Activated CD8-positive, alpha-beta memory T cell treated with anti-CD3 and anti-CD28 coated beads, Interleukin-2, amount 50 U/mL, for 1 hour (primary cell): ENCODE results near the gene EVC2.
"Not testable (repeated sequence)": the region's sequence is repeated elsewhere in the genome, so short reads cannot be mapped to it uniquely, and the experiment has no call there.

ENCODE experiments used
- DNase-seq: peaks from one replicate; pipeline ENCODE4 v3.0.0-alpha.2; 2020; ENCODE audit errors: extremely low read depth

Gene EVC2

DNA sequence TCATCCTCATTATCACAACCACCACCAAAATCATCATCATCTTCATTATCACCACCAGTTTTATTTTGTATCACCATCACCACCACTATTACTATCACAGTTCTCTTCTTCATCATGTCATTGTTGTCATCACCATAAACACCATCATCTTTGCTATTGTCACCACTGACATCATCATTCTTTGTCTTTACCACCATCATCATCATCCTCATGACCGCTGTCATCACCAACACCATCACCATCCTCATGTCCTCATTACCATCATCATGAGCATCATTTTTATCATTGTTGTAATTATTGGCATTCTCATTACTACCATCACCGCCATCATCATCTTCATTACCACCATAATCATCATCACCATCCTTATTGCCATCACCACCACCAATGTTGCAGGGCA is 34.0 kb upstream of the EVC2 start:
- DNase-seq, result no peak

DNA sequence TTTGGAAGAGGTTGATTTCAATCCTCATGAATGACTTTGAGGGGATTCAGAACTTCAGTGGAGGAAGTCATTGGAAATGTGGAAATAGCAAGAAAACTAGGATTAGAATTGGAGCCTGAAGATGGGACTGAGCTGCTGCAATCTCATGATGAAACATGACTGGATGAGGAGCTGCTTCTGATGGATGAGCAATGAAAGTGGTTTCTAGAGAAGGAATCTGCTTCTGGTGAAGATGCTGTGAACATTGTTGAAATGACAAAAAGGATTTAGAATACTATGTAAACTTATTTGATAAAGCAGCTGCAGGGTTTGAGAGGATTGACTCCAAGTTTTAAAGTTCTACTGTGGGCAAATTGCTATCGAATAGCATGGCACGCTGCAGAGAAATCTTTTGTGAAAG is 29.7 kb upstream of the EVC2 start:
- no peak for DNase-seq

DNA sequence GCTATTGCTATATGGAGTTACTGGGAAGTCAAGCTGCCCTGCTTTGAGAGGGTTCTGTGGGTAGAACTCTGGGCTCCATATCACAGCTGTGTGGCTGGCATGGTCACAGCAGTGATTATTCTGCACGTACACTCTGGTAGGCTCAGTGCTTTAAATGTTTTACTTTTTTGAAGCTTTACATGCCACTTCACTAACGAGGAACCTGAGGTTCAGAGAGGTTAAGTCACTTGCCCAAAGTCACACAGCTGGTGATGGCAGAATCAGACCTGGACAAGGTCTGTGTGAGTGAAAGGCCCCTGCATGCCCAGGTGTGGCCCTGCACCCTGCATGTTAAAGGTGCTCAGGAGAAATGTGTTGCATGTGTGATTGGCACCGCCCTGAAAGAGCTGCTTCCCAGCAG is 27.1 kb upstream of the EVC2 start:
- no peak for DNase-seq

DNA sequence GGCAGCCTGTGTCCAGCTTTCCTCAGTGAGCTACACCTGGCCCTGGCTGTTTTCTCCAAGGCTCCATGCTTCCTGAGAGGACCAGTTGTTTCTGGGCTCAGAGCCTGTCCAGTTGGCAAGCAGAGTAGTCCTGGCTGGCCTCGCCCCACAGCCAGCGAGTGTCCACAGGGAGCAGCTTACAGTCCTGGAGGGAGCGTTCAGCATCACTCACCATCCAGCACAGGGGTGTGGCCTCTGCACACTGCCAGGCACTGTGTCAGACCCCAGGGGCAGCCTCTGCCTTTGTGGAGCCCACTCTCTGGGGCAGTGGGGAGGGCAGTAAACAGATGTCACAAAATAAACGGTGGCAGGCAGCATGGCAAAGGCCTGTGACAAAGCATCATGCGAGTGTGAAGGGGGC is 26.5 kb upstream of the EVC2 start:
- no peak for DNase-seq

DNA sequence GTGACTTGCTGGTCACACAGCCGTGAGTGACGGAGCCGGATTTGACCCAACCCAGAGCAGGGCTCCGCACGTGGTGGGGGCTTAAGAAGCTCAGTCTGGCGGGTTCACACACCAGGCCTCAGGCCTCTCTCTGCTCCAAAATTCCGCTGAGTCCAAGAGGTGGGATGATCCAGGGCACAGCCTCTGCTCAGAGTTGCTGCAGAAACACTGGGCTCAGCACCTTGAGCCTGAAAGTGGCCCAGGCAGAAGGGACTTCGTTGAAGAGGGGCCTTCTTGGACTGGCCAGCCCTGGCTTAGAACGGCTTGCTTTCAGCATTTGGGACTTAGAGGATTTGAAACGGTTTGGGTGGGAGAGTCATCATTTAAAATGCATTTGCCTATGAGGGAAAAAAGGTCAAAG is 23.8 kb upstream of the EVC2 start:
- no peak for DNase-seq

DNA sequence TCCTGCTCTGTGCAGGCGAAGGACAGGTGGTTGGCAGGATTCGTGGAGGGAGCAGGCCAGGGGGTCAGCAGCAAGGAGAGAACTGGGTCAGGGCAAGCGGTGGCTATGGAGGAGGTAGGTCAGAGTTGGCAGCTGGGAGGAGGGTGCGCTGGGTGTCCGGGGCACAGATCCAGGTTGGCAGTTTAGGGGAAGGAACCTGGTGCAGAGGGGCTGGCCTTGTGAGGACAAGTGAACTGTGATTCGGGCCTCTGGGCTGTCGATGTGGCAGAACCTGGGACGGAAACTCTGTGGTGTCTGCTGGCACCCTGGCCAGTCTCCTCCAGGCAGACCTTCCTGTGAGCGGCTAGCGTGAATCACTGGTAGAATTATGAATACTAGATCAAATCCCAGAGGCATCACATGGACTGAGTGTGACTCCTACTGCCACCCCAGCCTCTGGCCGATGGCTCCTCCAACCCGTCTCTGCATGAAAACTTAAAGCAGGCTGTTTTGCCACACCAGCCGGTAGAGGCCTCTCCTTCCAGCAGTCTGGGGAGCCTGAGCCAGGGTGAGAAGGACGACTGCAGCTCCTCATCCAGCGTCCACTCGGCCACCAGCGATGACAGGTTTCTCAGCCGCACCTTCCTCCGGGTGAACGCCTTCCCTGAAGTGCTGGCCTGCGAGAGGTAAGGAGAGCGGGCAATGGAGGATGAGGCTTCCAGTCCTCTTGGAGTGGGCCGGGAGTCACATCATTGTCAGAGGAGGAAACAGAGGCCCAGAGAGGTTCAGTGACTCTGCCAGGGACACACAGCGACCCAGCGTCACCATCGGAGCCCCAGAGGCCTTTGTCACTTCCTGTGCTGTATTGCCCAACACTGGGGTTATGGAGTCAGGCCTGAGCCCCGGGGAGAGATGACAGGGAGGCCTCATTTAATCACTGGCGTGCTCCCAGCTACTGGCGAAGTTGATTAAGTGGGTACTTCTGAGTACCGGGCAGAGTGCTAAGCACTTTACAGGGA is 22.9 kb upstream of the EVC2 start:
- no peak for DNase-seq

DNA sequence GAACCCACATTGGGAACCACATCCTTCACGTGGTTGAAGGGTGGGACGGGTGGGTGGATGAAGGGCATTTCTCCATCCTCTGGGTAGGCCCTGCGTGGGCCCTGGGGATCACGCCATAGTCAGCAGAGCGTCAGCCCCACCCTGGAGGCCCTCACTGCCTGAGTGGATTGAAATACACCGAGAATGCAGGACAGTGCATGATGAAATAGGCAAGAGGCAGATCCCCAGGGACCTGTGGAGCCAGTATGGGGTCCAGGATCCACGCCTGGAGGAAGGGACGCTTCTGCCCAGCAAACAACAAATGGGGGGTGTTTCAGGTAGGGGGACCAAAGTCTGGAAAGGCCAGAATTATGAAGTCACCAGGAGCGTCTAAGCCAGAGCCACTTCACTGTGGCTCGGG is 22.1 kb upstream of the EVC2 start:
- no peak for DNase-seq

DNA sequence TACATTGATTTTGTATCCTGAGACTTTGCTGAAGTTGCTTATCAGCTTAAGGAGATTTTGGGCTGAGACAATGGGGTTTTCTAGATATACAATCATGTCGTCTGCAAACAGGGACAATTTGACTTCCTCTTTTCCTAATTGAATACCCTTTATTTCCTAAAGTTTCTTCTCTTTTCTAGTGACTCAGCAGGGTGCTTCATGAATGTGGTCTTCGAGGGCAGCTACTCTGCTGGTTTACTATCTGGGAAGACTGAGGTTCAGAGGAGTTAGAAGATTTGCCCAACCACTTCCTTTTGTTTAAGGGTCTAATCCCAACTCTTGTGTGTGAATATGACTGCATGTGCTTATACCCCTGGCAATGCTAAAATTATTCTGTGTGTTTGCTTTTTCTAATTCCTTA is 20.1 kb upstream of the EVC2 start:
- not testable (repeated sequence) for DNase-seq

DNA sequence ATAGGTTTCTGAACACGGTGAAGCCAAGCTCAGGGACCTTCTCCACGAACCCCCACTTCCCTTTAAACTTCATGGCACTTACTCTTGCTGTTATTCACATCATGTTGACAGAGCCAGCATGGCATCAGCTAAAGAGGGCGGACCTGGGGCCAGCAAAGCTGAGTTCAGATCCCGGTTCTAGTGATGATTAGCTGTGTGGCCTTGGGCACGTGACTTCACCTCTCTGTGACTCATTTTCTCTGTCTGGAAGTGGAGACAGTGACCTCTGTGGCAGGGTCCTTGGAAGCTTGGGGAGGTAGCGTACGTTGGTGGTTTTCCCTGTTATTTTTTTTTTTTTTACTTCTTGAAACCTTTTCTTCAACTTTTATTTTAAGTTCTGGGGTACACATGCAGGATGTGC is 16.0 kb upstream of the EVC2 start:
- no peak for DNase-seq

DNA sequence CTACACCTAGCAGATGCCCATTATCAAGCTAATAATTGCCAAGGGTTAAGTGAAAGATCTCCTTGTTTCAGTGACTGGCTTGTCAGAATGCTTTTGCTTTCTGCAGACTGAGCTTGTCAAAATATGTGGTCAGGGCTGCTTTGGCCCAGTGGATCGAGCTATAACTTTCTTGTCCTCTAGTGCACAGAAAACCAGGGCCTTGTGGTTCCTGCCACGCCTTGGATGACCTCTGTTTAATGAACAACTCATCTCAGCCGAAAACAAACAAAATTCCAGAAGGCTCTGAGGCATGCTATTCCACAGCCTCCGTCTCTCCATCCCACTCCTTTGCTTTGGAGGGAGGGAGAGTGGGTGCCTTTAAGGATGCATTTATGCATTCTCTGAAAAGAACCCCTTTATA is 14.0 kb upstream of the EVC2 start:
- DNase-seq, result no peak

DNA sequence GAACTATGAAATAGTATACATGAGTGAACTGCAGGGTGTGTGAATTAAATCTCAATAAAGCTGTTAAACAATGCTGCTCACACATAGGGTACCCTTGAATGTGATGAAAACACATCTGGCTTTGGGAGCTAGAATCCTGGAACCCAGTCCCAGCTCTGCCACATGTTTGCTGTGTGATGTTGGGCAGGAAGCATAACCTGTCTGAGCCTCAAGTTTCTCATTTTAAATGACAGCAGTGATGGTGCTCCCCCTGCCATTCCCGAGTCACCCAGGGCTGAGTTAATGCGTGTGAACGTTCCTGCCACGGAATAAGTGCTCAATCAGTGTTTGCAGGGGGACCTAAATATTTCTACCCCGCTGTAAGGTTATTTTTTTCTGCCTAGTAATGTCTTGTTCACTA is 13.6 kb upstream of the EVC2 start:
- DNase-seq, result no peak

DNA sequence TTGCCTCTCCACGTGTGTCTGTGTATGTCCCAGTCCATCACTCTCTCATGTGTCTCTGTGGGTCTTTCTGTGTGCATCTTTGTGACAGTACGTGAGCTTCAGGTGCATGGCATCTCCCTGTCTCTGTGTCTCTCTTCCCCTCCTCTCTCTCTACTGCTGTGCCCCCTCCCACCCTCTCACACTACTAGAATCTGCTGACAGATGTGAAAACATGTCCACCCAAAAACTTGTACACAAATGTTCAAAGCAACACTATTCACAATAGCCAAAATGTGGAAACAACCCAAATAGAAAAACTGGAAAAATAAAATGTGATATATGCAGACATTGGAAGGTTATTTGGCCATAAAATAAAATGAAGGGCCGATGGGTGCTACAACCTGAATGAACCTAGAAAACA is 12.6 kb upstream of the EVC2 start:
- DNase-seq, result no peak

DNA sequence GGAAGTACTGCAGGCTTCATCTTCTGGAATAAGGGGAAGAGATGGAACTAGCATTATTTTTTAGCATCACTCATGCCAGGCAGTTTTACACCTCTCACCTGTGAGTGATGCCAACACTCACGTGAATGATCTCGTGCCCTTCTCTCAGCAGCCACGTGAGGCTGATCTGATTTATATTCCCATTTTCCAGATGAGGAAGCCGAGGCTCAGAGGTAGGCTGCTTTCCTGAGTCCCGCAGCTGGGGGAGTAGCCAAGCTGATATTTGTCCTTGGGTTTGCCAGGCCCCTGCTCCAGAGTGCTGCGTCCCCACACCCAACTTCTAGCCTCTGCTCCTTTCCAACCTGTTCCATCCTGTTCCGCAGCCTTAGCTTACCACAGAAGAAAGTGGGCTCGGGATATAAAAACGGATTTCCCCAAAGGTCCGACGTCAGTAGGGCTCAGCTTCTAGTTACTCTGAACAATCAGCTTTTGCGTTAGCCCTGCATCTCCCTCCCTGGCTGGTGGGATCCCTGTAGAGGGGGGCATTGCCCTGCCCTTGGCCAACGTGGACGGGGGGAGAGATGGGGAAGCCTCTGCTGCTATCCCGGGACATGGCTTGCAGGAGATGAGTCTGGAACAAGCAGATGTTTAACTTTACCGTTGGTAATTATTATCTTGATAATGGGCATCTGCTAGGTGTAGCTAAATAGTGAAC is 11.9 kb upstream of the EVC2 start:
- DNase-seq, result no peak

DNA sequence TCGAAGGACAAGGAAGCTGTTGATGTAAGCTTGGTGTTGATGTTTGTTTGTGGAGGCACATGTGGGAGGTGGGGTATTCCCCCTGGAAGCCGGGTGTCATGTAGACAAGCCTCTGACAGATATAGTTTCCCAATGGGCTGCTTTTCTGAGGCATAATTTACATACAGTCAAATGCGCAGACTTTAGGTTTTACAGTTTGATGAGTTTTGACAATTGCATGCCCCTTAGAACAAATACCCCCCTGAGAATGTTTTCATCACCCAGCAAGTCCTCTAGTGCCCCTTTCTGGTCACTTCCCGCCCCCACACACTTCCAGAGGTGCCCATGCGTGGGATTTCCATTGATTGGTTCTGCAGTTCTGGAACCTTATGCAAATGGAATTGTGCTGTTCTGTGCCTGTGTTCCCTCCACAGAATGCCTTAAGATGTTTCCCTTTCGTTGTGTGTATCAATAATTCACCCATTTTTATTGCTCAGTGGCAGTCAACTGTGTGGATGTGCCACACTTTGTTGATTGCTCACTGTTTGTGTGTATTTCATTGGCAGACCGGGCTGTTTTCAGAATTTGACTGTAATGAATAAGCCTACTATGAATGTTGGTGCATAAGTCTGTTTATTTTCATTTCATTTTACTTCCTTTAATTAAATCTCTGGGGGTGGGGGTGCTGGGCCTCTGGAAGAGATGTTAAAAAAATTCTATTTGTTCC is 11.1 kb upstream of the EVC2 start:
- no peak for DNase-seq

DNA sequence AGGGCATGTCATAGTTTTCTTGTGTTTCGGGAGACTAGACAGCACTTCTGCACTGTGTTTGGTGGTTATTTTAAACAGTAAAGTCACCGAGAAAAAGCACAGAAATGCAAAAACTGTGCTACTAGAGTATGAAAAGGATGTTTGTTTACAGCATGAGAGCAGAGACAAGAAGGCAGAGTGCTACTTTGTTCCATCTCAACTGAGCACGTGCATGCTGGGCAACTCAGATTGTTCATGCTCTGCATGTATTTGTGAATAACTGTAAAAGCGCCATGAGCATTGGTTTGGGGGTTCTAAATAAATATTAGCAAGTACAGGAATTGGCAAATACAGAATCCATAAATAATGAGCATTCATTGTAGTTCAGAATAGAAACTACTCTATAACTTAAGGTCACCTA is 10.1 kb upstream of the EVC2 start:
- DNase-seq, result no peak

DNA sequence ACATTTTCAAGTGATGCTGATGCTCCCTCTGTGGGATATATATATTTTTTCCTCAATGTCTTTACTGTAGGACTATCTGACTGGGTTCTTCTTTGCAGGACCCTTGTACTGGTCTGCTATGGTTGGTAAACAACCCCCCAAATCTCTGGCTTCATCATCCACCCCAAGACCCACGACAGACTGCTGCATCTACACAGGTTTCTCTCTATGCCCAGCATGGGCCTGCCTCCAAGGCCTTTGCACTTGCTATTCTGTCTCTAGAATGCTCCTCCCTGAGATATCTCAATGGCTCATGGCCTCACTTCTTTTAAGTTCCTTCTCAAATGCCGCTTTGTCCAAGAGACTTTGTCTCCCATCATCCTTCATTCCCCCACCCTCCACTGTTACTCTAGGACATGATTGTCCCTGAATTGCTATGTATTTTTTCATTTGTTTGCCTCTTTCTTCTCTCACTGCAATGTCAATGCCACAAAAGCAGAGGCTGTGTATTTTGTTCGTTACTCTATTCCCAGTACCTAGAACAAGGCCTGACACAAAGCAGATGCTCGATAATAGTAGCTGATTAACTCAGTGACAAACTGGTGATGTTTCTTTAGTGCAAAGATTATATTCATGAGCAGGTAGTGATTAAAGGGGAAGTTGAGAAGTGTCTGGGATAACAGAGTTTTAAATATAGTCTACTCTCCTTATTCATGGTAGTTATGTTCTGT is 9.2 kb upstream of the EVC2 start:
- no peak for DNase-seq

DNA sequence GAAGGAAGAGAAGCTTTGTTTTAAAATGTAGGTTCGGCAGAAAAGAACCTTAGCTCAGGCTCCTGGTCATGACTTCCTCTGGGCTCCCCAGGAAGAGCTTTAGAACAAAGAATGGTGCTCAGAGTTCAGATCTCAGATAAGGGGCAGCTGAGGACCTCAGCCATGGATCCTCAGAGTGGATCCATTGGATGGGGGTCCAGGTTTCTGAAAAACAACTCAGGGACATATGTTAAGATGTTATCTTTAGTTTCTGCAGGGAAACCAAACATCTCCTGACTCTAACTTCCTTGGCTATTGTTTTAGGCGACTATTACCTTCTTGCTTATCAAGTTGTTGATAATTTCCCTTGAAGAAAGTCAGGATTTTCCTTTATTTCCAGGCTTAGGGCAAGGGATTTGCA is 8.0 kb upstream of the EVC2 start:
- no peak for DNase-seq

DNA sequence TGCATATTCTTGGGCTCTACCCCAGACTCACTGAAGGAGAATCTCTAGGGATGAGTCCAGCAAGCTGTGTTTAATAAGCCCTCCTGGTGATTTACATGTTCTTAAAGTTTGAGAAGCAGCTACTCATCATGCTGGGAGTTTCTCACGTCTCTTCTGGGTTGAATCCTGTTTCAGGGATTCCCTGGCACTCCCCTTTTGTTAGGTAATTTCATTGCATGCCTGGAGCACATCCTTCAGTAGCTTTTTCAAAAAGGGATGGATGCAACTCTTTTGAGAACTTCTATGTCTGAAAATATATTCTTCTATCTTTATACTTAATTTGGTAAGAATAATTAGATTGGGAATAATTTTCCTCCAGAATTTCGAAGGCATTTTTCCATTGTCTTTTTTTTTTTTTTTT is 7.0 kb upstream of the EVC2 start:
- DNase-seq, result no peak

DNA sequence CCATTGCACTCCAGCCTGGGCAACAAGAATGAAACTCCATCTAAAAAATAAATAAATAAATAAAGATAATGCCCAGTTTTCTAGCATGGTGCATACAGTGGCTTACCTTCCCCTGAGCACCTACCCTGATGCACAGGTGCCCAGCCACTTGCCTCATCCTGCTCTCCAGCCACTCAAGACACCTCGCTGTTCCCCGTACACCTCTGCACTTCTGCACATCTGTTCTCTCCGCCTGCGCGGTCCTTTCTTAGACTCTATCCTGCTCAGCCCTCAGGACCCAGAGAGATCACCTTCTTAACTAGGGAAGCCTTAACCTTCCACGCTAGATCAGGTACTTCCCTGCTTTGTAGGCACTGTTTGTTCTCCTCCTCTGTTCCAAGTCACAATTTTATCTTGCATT is 5.5 kb upstream of the EVC2 start:
- DNase-seq, result no peak

DNA sequence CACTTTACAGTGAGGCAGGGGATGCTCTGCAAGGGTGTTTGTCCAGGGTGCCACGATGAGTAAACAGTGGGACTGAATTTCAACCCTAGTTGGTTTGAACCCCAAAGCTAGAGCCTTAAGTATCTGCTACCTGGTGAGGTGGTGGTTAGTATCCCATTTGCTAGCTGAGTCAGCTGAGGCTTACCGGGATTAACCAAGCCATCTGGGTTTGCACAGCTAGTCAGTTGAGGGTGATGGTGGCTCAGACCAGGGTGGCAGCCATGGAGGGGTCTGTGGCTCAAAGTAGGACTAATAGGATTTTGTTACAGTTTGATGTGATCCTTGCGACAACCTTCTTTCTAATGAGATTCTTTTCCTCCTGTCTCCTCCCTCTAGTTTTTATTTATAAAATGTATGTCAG is 4.6 kb upstream of the EVC2 start:
- no peak for DNase-seq

DNA sequence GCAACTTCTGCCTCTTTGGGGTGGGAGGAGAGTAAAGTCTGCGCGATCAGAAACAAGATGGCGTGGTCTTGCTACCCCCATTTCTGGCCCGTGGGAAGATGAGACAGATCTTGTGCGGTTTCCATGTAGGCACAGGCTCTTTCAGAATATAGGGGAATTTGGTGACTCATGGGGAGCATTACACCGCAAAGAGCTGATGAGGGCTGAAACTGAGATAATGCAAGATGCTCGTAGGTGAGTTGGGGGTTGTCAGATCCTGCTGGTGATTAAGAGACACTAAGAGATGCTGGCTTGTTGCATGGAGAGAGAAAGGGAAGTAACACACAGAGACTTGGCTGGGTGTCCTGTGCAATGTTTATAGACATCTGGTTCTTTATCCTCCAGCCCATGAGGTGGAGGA is 4.2 kb upstream of the EVC2 start:
- no peak for DNase-seq
